Caco-2 (cell line): Measurements from ENCODE around the gene URGCP. TPM values are rescaled to one million over a fixed set of nuclear protein-coding genes. Genes with fewer than 3 reads are reported as not detected.
"Not testable (repeated sequence)": the region's sequence is repeated elsewhere in the genome, so short reads cannot be mapped to it uniquely, and the experiment has no call there.

ENCODE experiments used
- BruUV-seq: library from RNA; stranded (reverse); fragments of 400-500 nt; replicated peaks from 2 replicates; lab custom pipeline; 2021; lab: Mats Ljungman, UMichigan
- CTCF ChIA-PET: fragments of 300-600 bp; sonication (Branson Sonifier 250); formaldehyde crosslinking; loops from one replicate; lab custom pipeline; 2022; ENCODE audit warnings: antibody characterized with exemption; lab: Charles Lee
- POLR2A ChIA-PET: fragments of 300-600 bp; sonication (Branson Sonifier 250); formaldehyde crosslinking; loops from one replicate; lab custom pipeline; 2022; ENCODE audit warnings: antibody characterized with exemption; lab: Charles Lee
- DNase-seq, 2 experiments: peaks; one replicate each; pipeline versions ENCODE4 v3.0.0 to v3.0.0-alpha.2; 2020 to 2022
- H3K27me3 ChIP-seq: replicated peaks from 2 replicates; pipeline ENCODE4 v1.6.0; 2011; ENCODE audit warnings: low read length; ENCODE audit not compliant: control insufficient read depth, insufficient read depth
- H3K36me3 ChIP-seq: 2 replicates; pipeline ENCODE4 v1.5.1; 2011; ENCODE audit warnings: low read length; ENCODE audit not compliant: control insufficient read depth, insufficient read depth
- H3K4me1 ChIP-seq: fragments of 250-450 bp; sonication (Bioruptor Pico); 2 replicates; pipeline ENCODE4 v1.5.1; 2020; ENCODE audit warnings: mild to moderate bottlenecking
- H3K4me3 ChIP-seq: 2 replicates; pipeline ENCODE4 v1.5.1; 2011; ENCODE audit warnings: low read depth, mild to moderate bottlenecking, control low read depth, low read length
- H3K9me3 ChIP-seq: fragments of 250-450 bp; sonication (Bioruptor Pico); 2 replicates; pipeline ENCODE4 v1.5.1; 2020; ENCODE audit warnings: mild to moderate bottlenecking, moderate library complexity
- H3K27ac Mint-ChIP-seq: one replicate; pipeline ENCODE4 v1.8.0; 2022; ENCODE audit warnings: mixed read lengths; ENCODE audit not compliant: unreplicated experiment
- H3K27me3 Mint-ChIP-seq: one replicate; pipeline ENCODE4 v1.8.0; 2022; ENCODE audit warnings: mixed read lengths; ENCODE audit not compliant: insufficient read depth, unreplicated experiment
- H3K36me3 Mint-ChIP-seq: one replicate; pipeline ENCODE4 v1.8.0; 2022; ENCODE audit warnings: mild to moderate bottlenecking, mixed read lengths; ENCODE audit not compliant: insufficient read depth, unreplicated experiment
- H3K4me1 Mint-ChIP-seq: one replicate; pipeline ENCODE4 v1.8.0; 2022; ENCODE audit warnings: low read depth, mixed read lengths; ENCODE audit not compliant: unreplicated experiment
- H3K4me3 Mint-ChIP-seq: one replicate; pipeline ENCODE4 v1.8.0; 2022; ENCODE audit warnings: mild to moderate bottlenecking, moderate library complexity, mixed read lengths; ENCODE audit not compliant: unreplicated experiment
- H3K9me3 Mint-ChIP-seq: one replicate; pipeline ENCODE4 v1.8.0; 2022; ENCODE audit warnings: mixed read lengths; ENCODE audit not compliant: unreplicated experiment
- CTCF ChIP-seq, 2 experiments: fragments of 200-600 bp in 1 of 2; IDR thresholded peaks; 1 replicate in 1 of 2; 2 replicates in 1 of 2; pipeline versions ENCODE4 v1.5.1 to v1.8.0; 2011 to 2022; ENCODE audit warnings: antibody characterized with exemption in 1 of 2, control low read depth in 1 of 2, inconsistent platforms in 1 of 2, low read depth in 1 of 2, low read length in 1 of 2, mild to moderate bottlenecking in 1 of 2, moderate library complexity in 1 of 2; ENCODE audit not compliant: insufficient read depth in 1 of 2, severe bottlenecking in 1 of 2, unreplicated experiment in 1 of 2
- intact Hi-C: fragments of 100-400 bp; cut with micrococcal nuclease; formaldehyde crosslinking; loops from one replicate; pipeline ENCODE4 v1.10.0; 2022; ENCODE audit not compliant: unreplicated experiment
- total RNA-seq: library from RNA; stranded (reverse); gene quantifications from 2 replicates; pipeline ENCODE4 v1.2.3, GENCODE V29; 2022

The URGCP gene
- total RNA-seq, 1 experiment from 2014 or later: 35.2 TPM

DNA sequence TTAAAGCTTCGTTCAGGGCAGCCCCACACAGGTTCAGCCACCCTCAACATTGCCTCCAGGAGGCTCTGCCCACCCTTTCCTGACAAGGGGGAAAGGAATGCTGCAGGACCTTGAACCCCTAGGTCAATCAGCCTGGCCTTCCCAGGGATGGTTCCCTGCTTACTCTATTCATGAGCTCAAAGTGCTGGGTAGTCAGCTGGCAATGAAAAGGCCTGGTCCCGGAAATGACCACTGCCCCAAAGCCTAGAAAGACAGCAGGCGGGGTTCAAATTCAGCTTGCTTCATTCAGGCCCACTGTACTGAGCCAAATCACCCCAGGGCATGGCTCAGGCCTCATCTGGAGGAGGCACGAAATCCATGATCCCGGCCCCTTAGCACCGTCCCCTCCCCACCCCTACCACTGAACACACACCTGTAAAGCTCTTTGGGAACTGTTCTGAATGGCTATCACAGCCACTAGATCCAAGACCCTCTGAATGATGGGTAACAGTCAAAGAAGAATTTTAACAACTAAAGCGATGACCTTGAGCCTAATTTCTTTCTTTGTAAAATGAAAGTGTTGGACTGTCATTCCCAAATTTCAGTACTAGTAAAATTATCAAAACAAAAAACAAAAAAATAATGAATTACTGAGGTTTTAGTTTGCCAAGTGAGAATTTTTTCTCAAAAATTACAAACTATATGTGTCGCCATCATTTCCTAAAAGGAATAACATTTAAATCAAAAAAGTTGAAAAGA, 1.0 kb downstream of the URGCP start:
- peak; percentile 78 to 90 for DNase-seq
- CTCF ChIA-PET: interaction anchor here (0.9 to 1.8 kb wide), 5 partner anchors 16 to 323 kb away, joined by 3 to 13 read pairs (median 4); partner anchors contain the start of gene STK17A
- H3K9me3 ChIP-seq: no peaks in the 10 kb centered on the region
- H3K36me3 ChIP-seq: no peaks in the 10 kb centered on the region
- H3K36me3 Mint-ChIP-seq: peaks cover 15% of the 10 kb centered on the region
- H3K4me3 Mint-ChIP-seq: peak overlapping the region; percentile 79
- H3K27ac Mint-ChIP-seq: peak overlapping the region; percentile 86
- H3K27me3 ChIP-seq: no peaks in the 10 kb centered on the region
- BruUV-seq: TSS peak; percentile 59
- POLR2A ChIA-PET: interaction anchor here (0.6 to 1.5 kb wide), 4 partner anchors 19 to 296 kb away, joined by 3 to 14 read pairs (median 5); partner anchors contain the start of genes MRPS24 and YKT6
- intact Hi-C loops: loop anchor here (1.0 to 2.0 kb wide), 5 partner anchors 14 to 49 kb away; partner anchors contain the start of genes MRPS24 and UBE2D4
- no peaks in the 10 kb centered on the region for H3K27me3 Mint-ChIP-seq
- TF ChIP-seq CTCF (IDR thresholded peaks at IDR 0.05; ENCODE audit: insufficient read depth in 1 of 2, low read depth in 1 of 2, low read length in 1 of 2, severe bottlenecking in 1 of 2, unreplicated experiment in 1 of 2): no peak
- H3K4me1 Mint-ChIP-seq: peaks cover 26% of the 10 kb centered on the region
- no peaks in the 10 kb centered on the region for H3K9me3 Mint-ChIP-seq
- H3K4me3 ChIP-seq: peak overlapping the region; percentile 81
- H3K4me1 ChIP-seq: peaks cover 21% of the 10 kb centered on the region

- Mint-ChIP-seq H3K27ac (peak overlapping the region; percentile 86), H3K4me3 (peak overlapping the region; percentile 79), H3K27me3 (no peaks in the 10 kb centered on the region), H3K4me1 (peaks cover 26% of the 10 kb centered on the region), H3K9me3 (no peaks in the 10 kb centered on the region), H3K36me3 (peaks cover 15% of the 10 kb centered on the region)
- Histone ChIP-seq H3K27me3 (no peaks in the 10 kb centered on the region), H3K36me3 (no peaks in the 10 kb centered on the region), H3K9me3 (no peaks in the 10 kb centered on the region), H3K4me1 (peaks cover 21% of the 10 kb centered on the region), H3K4me3 (peak overlapping the region; percentile 12)
- no peak for DNase-seq
- ChIA-PET CTCF (interaction anchor here (0.6 to 1.8 kb wide), 6 partner anchors 17 to 322 kb away, joined by 3 to 13 read pairs (median 4); partner anchors contain the start of gene STK17A), POLR2A (interaction anchor here (0.5 to 1.5 kb wide), 6 partner anchors 20 to 1095 kb away, joined by 3 to 14 read pairs (median 5); partner anchors contain the start of genes MRPS24 and YKT6)
- intact Hi-C loops: loop anchor here (1.0 to 2.0 kb wide), 5 partner anchors 13 to 50 kb away; partner anchors contain the start of genes MRPS24 and UBE2D4
- no TSS peak for BruUV-seq
- no peak for TF ChIP-seq CTCF (IDR thresholded peaks at IDR 0.05; ENCODE audit: insufficient read depth in 1 of 2, low read depth in 1 of 2, low read length in 1 of 2, severe bottlenecking in 1 of 2, unreplicated experiment in 1 of 2)
Measured at GRCh38 chr7:43904533-43905208, 1.7 kb downstream of the URGCP start.

GRCh38 chr7:43902542-43903054, 3.8 kb downstream of the URGCP start:
- CTCF ChIA-PET: no interaction called here
- intact Hi-C loops: no loop called here
- H3K4me3 Mint-ChIP-seq: no peak overlapping the region
- H3K27me3 ChIP-seq: no peaks in the 10 kb centered on the region
- no peak overlapping the region for H3K27ac Mint-ChIP-seq
- BruUV-seq: no TSS peak
- H3K9me3 ChIP-seq: no peaks in the 10 kb centered on the region
- no peak for DNase-seq
- peaks cover 22% of the 10 kb centered on the region for H3K4me1 Mint-ChIP-seq
- TF ChIP-seq CTCF (IDR thresholded peaks at IDR 0.05; ENCODE audit: insufficient read depth in 1 of 2, low read depth in 1 of 2, low read length in 1 of 2, severe bottlenecking in 1 of 2, unreplicated experiment in 1 of 2): no peak
- no peaks in the 10 kb centered on the region for H3K36me3 ChIP-seq
- H3K4me1 ChIP-seq: peaks cover 21% of the 10 kb centered on the region
- peaks cover 15% of the 10 kb centered on the region for H3K36me3 Mint-ChIP-seq
- no peak overlapping the region for H3K4me3 ChIP-seq
- H3K27me3 Mint-ChIP-seq: no peaks in the 10 kb centered on the region
- POLR2A ChIA-PET: no interaction called here
- no peaks in the 10 kb centered on the region for H3K9me3 Mint-ChIP-seq

DNA sequence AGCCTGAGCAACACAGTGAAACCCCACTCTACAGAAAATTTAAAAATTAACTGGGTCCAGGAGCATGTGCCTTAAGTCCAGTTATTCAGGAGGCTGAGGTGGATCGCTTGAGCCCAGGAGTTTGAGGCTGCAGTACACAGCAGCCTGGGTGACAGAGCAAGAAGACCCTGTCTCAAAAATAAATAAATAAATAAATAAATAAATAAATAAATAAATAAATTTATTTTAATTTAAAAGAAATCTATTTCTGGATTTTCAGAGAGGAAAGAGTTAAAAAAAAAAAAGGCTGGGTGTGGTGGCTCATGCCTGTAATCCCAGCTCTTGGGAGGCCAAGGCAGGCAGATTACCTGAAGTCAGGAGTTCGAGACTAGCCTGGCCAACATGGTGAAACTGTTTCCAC, 7.8 kb downstream of the URGCP start:
- peaks cover 12% of the 10 kb centered on the region for H3K4me1 Mint-ChIP-seq
- intact Hi-C loops, H3K27me3 ChIP-seq, H3K4me1 ChIP-seq, H3K4me3 Mint-ChIP-seq, H3K27me3 Mint-ChIP-seq, DNase-seq, BruUV-seq, H3K36me3 ChIP-seq, H3K9me3 ChIP-seq, H3K4me3 ChIP-seq, CTCF ChIA-PET, H3K9me3 Mint-ChIP-seq, H3K27ac Mint-ChIP-seq, POLR2A ChIA-PET: not testable (repeated sequence)
- H3K36me3 Mint-ChIP-seq: peaks cover 25% of the 10 kb centered on the region
